Stomach smooth muscle (tissue), 2 donors: ENCODE measurements around the gene COL4A6.

Experiments used
- H3K27ac ChIP-seq: one replicate; pipeline ENCODE4 v1.7.0; 2013; ENCODE audit warnings: mild to moderate bottlenecking, low read length, inconsistent platforms
- H3K27me3 ChIP-seq, 2 donors: one replicate each; pipeline ENCODE4 v1.7.0; 2013; ENCODE audit warnings: low read length in 2 of 2; ENCODE audit not compliant: insufficient read depth in 2 of 2, control insufficient read depth in 1 of 2
- H3K36me3 ChIP-seq, 2 donors: one replicate each; pipeline ENCODE4 v1.7.0; 2013; ENCODE audit warnings: low read length in 2 of 2; ENCODE audit not compliant: control insufficient read depth in 2 of 2, insufficient read depth in 2 of 2
- H3K4me1 ChIP-seq: one replicate; pipeline ENCODE4 v1.7.0; 2013; ENCODE audit warnings: low read length; ENCODE audit not compliant: control insufficient read depth, insufficient read depth
- H3K4me3 ChIP-seq, 2 donors: one replicate each; pipeline ENCODE4 v1.7.0; 2013; ENCODE audit warnings: low read length in 2 of 2
- H3K9ac ChIP-seq, 2 donors: one replicate each; pipeline ENCODE4 v1.7.0; 2013; ENCODE audit warnings: low read length in 2 of 2, mild to moderate bottlenecking in 1 of 2
- H3K9me3 ChIP-seq, 2 donors: one replicate each; pipeline ENCODE4 v1.7.0; 2013; ENCODE audit warnings: low read length in 2 of 2; ENCODE audit not compliant: control insufficient read depth in 2 of 2
- donor health status: healthy.
- donor health status: Pancreatic carcinoma.

Gene COL4A6

GRCh38 chrX:108177351-108178142 is 260.7 kb downstream of the COL4A6 start:
- H3K9ac ChIP-seq, result no peak overlapping the region
- H3K4me3 ChIP-seq, result no peak overlapping the region
- H3K36me3 ChIP-seq, result peaks cover 0 to 11% of the 10 kb centered on the region in 2 donors
- no peak overlapping the region for H3K27ac ChIP-seq
- H3K27me3 ChIP-seq, result peaks cover 0 to 27% of the 10 kb centered on the region in 2 donors
- H3K4me1 ChIP-seq, result peaks cover 3% of the 10 kb centered on the region
- no peaks in the 10 kb centered on the region for H3K9me3 ChIP-seq

- Histone ChIP-seq H3K36me3 (peaks cover 0 to 16% of the 10 kb centered on the region in 2 donors), H3K9me3 (peaks cover 0 to 3% of the 10 kb centered on the region in 2 donors), H3K4me3 (no peak overlapping the region), H3K9ac (no peak overlapping the region), H3K27me3 (peaks cover 0 to 13% of the 10 kb centered on the region in 2 donors), H3K27ac (no peak overlapping the region), H3K4me1 (peaks cover 3% of the 10 kb centered on the region)
Measured at GRCh38 chrX:108173874-108174273, 264.3 kb downstream of the COL4A6 start.

GRCh38 chrX:108171671-108172070 is 266.6 kb downstream of the COL4A6 start:
- H3K9me3 ChIP-seq, result peaks cover 0 to 3% of the 10 kb centered on the region in 2 donors
- no peak overlapping the region for H3K9ac ChIP-seq
- no peaks in the 10 kb centered on the region for H3K4me1 ChIP-seq
- peaks cover 0 to 7% of the 10 kb centered on the region in 2 donors for H3K27me3 ChIP-seq
- peaks cover 0 to 14% of the 10 kb centered on the region in 2 donors for H3K36me3 ChIP-seq
- H3K27ac ChIP-seq, result no peak overlapping the region
- H3K4me3 ChIP-seq, result no peak overlapping the region

- Histone ChIP-seq H3K9me3 (peaks cover 0 to 3% of the 10 kb centered on the region in 2 donors), H3K9ac (no peak overlapping the region), H3K27ac (no peak overlapping the region), H3K4me3 (no peak overlapping the region), H3K27me3 (peaks cover 0 to 5% of the 10 kb centered on the region in 2 donors), H3K36me3 (peaks cover 0 to 10% of the 10 kb centered on the region in 2 donors), H3K4me1 (peaks cover 3% of the 10 kb centered on the region)
Measured at GRCh38 chrX:108169768-108170167, 268.5 kb downstream of the COL4A6 start.

- no peak overlapping the region for H3K4me3 ChIP-seq
- peaks cover 0 to 3% of the 10 kb centered on the region in 2 donors for H3K9me3 ChIP-seq
- H3K27me3 ChIP-seq, result peaks cover 0 to 2% of the 10 kb centered on the region in 2 donors
- peaks cover 3% of the 10 kb centered on the region for H3K4me1 ChIP-seq
- H3K27ac ChIP-seq, result no peak overlapping the region
- H3K9ac ChIP-seq, result no peak overlapping the region
- H3K36me3 ChIP-seq, result peaks cover 0 to 10% of the 10 kb centered on the region in 2 donors
Measured at GRCh38 chrX:108168961-108169740, 269.1 kb downstream of the COL4A6 start.

GRCh38 chrX:108167211-108167872 is 270.9 kb downstream of the COL4A6 start:
- no peak overlapping the region for H3K4me3 ChIP-seq
- H3K4me1 ChIP-seq, result peaks cover 3% of the 10 kb centered on the region
- no peak overlapping the region for H3K27ac ChIP-seq
- H3K9me3 ChIP-seq, result peaks cover 0 to 3% of the 10 kb centered on the region in 2 donors
- peaks cover 0 to 6% of the 10 kb centered on the region in 2 donors for H3K27me3 ChIP-seq
- H3K36me3 ChIP-seq, result peaks cover 0 to 9% of the 10 kb centered on the region in 2 donors
- H3K9ac ChIP-seq, result no peak overlapping the region

GRCh38 chrX:108165383-108166111 is 272.7 kb downstream of the COL4A6 start:
- H3K4me1 ChIP-seq, result peaks cover 3% of the 10 kb centered on the region
- H3K27ac ChIP-seq, result no peak overlapping the region
- no peak overlapping the region for H3K9ac ChIP-seq
- H3K27me3 ChIP-seq, result peaks cover 0 to 9% of the 10 kb centered on the region in 2 donors
- peaks cover 0 to 7% of the 10 kb centered on the region in 2 donors for H3K36me3 ChIP-seq
- H3K4me3 ChIP-seq, result no peak overlapping the region
- H3K9me3 ChIP-seq, result peaks cover 0 to 3% of the 10 kb centered on the region in 2 donors

- Histone ChIP-seq H3K4me1 (peaks cover 3% of the 10 kb centered on the region), H3K27ac (no peak overlapping the region), H3K36me3 (peaks cover 0 to 2% of the 10 kb centered on the region in 2 donors), H3K27me3 (peaks cover 0 to 12% of the 10 kb centered on the region in 2 donors), H3K4me3 (no peak overlapping the region), H3K9ac (no peak overlapping the region), H3K9me3 (no peaks in the 10 kb centered on the region)
Measured at GRCh38 chrX:108163333-108164082, 274.7 kb downstream of the COL4A6 start.

GRCh38 chrX:108162265-108162664 is 276.0 kb downstream of the COL4A6 start:
- Histone ChIP-seq H3K4me3 (no peak overlapping the region), H3K27me3 (peaks cover 0 to 15% of the 10 kb centered on the region in 2 donors), H3K27ac (no peak overlapping the region)

More at GRCh38 chrX:108162265-108162664, 276.0 kb downstream of the COL4A6 start:
- no peaks in the 10 kb centered on the region for H3K9me3 ChIP-seq
- H3K4me1 ChIP-seq, result peaks cover 3% of the 10 kb centered on the region
- H3K36me3 ChIP-seq, result peaks cover 0 to 2% of the 10 kb centered on the region in 2 donors
- H3K9ac ChIP-seq, result no peak overlapping the region
